HG03571 (cell line): ENCODE data around the gene ZNF41.
A peak's percentile ranks its signal among the peaks of the same experiment; 100 is the strongest.
"Not testable (repeated sequence)": the region's sequence is repeated elsewhere in the genome, so short reads cannot be mapped to it uniquely, and the experiment has no call there.

Experiments
- ATAC-seq: cut with Tn5 transposase; IDR thresholded peaks from one replicate; pipeline ENCODE4 v1.9.1; 2021; ENCODE audit not compliant: unreplicated experiment

ZNF41 gene

GRCh38 chrX:47482512-47483305 lies at the start of gene ZNF41:
Gene ZNF41, minus strand, starts transcription at chrX:47483222. Its CDS starts 15,741 bp downstream, at chrX:47467481.
- peak; percentile 78 for ATAC-seq

- no peak for ATAC-seq
These were observed 47.0 kb upstream of the ZNF41 start for GRCh38 chrX:47530049-47530448.

GRCh38 chrX:47529548-47529947 lies 46.5 kb upstream of the ZNF41 start:
- ATAC-seq, result no peak

- no peak for ATAC-seq
These were observed 40.7 kb upstream of the ZNF41 start for GRCh38 chrX:47523713-47524166.

GRCh38 chrX:47523297-47523696 lies 40.3 kb upstream of the ZNF41 start:
- ATAC-seq, result peak; percentile 81

GRCh38 chrX:47518144-47518543 lies 35.1 kb upstream of the ZNF41 start:
- ATAC-seq, result no peak

- no peak for ATAC-seq
These were observed 33.1 kb upstream of the ZNF41 start for GRCh38 chrX:47515941-47516665.

GRCh38 chrX:47514533-47515235 lies 31.7 kb upstream of the ZNF41 start:
- ATAC-seq, result no peak

- ATAC-seq, result peak; percentile 85
These were observed 30.3 kb upstream of the ZNF41 start for GRCh38 chrX:47513034-47513965.

- not testable (repeated sequence) for ATAC-seq
These were observed 29.4 kb upstream of the ZNF41 start for GRCh38 chrX:47512383-47512782.

- ATAC-seq, result no peak
These were observed 24.3 kb upstream of the ZNF41 start for GRCh38 chrX:47507153-47507867.

GRCh38 chrX:47503151-47503550 lies 20.1 kb upstream of the ZNF41 start:
- ATAC-seq, result no peak

GRCh38 chrX:47502316-47503125 lies 19.5 kb upstream of the ZNF41 start:
- no peak for ATAC-seq

- no peak for ATAC-seq
These were observed 18.4 kb upstream of the ZNF41 start for GRCh38 chrX:47501226-47502074.

- no peak for ATAC-seq
These were observed 17.5 kb upstream of the ZNF41 start for GRCh38 chrX:47500554-47500953.

GRCh38 chrX:47499293-47499692 lies 16.3 kb upstream of the ZNF41 start:
- no peak for ATAC-seq

- no peak for ATAC-seq
These were observed 15.4 kb upstream of the ZNF41 start for GRCh38 chrX:47498411-47498810.

GRCh38 chrX:47497271-47497888 lies 14.4 kb upstream of the ZNF41 start:
- ATAC-seq, result no peak
